Astrocyte (in vitro differentiated cells and primary cell): ENCODE data around the gene DIRAS1. TPM values are rescaled to one million over a fixed set of nuclear protein-coding genes. Genes with fewer than 3 reads are reported as not detected.
"Not testable (repeated sequence)": the region's sequence is repeated elsewhere in the genome, so short reads cannot be mapped to it uniquely, and the experiment has no call there.

Experiments
- DNase-seq: peaks from one replicate; pipeline ENCODE4 v3.0.0-alpha.2; 2010; ENCODE audit warnings: low read depth
- FAIRE-seq: peaks from 2 replicates; lab custom pipeline; 2011; peaks lifted over from hg19 to GRCh38; lab: Jason Lieb, UNC
- H2AFZ ChIP-seq: 2 replicates; pipeline ENCODE4 v1.6.0; 2012; ENCODE audit warnings: low read depth, low read length, inconsistent platforms
- H3K27ac ChIP-seq: 2 replicates; pipeline ENCODE4 v1.5.1; 2011; ENCODE audit warnings: low read depth, low read length, inconsistent platforms
- H3K27me3 ChIP-seq: 2 replicates; pipeline ENCODE4 v1.6.0; 2011; ENCODE audit warnings: low read length, inconsistent platforms; ENCODE audit not compliant: insufficient read depth
- H3K36me3 ChIP-seq: 2 replicates; pipeline ENCODE4 v1.5.1; 2011; ENCODE audit warnings: low read length, inconsistent platforms; ENCODE audit not compliant: insufficient read depth
- H3K4me1 ChIP-seq: 2 replicates; pipeline ENCODE4 v1.5.1; 2011; ENCODE audit warnings: low read length, inconsistent platforms; ENCODE audit not compliant: insufficient read depth
- H3K4me2 ChIP-seq: 2 replicates; pipeline ENCODE4 v1.6.0; 2012; ENCODE audit warnings: low read length, inconsistent platforms
- H3K4me3 ChIP-seq: 2 replicates; pipeline ENCODE4 v1.5.1; 2011; ENCODE audit warnings: low read depth, mild to moderate bottlenecking, low read length, inconsistent platforms; ENCODE audit not compliant: insufficient read depth
- H3K79me2 ChIP-seq: 2 replicates; pipeline ENCODE4 v1.6.0; 2012; ENCODE audit warnings: mild to moderate bottlenecking, low read length, inconsistent platforms; ENCODE audit not compliant: insufficient read depth
- H3K9ac ChIP-seq: 2 replicates; pipeline ENCODE4 v1.6.0; 2012; ENCODE audit warnings: mild to moderate bottlenecking, low read length, inconsistent platforms
- H3K9me3 ChIP-seq: 2 replicates; pipeline ENCODE4 v1.5.1; 2012; ENCODE audit warnings: low read depth, mild to moderate bottlenecking, low read length, inconsistent platforms; ENCODE audit not compliant: insufficient read depth
- H4K20me1 ChIP-seq: 2 replicates; pipeline ENCODE4 v1.6.0; 2012; ENCODE audit warnings: low read length, inconsistent platforms; ENCODE audit not compliant: insufficient read depth
- H3K27ac Mint-ChIP-seq: one replicate; pipeline ENCODE4 v1.8.0; 2021; ENCODE audit warnings: mild to moderate bottlenecking, mixed read lengths; ENCODE audit not compliant: unreplicated experiment
- H3K27me3 Mint-ChIP-seq: one replicate; pipeline ENCODE4 v1.8.0; 2021; ENCODE audit warnings: low read depth, mixed read lengths; ENCODE audit not compliant: unreplicated experiment
- H3K36me3 Mint-ChIP-seq: one replicate; pipeline ENCODE4 v1.8.0; 2021; ENCODE audit warnings: low read depth, mixed read lengths; ENCODE audit not compliant: unreplicated experiment
- H3K4me1 Mint-ChIP-seq: one replicate; pipeline ENCODE4 v1.8.0; 2021; ENCODE audit warnings: low read depth, mixed read lengths; ENCODE audit not compliant: unreplicated experiment
- H3K4me3 Mint-ChIP-seq: one replicate; pipeline ENCODE4 v1.8.0; 2021; ENCODE audit warnings: mild to moderate bottlenecking, moderate library complexity, mixed read lengths; ENCODE audit not compliant: unreplicated experiment
- H3K9me3 Mint-ChIP-seq: one replicate; pipeline ENCODE4 v1.8.0; 2021; ENCODE audit warnings: mild to moderate bottlenecking, mixed read lengths; ENCODE audit not compliant: unreplicated experiment
- EZH2 ChIP-seq: IDR thresholded peaks from 2 replicates; pipeline ENCODE4 v1.6.1; 2012; ENCODE audit warnings: mild to moderate bottlenecking, low read length, inconsistent platforms; ENCODE audit not compliant: insufficient read depth
- total RNA-seq: library from RNA; stranded (reverse); gene quantifications from 2 replicates; pipeline ENCODE4 v1.2.1, GENCODE V29; 2021
- TF ChIP-seq, protein P1 (sequence below): IDR thresholded peaks from 2 replicates; pipeline ENCODE4 v1.5.1; 2011; ENCODE audit warnings: low read depth, mild to moderate bottlenecking, inconsistent platforms, low read length, moderate library complexity; ENCODE audit not compliant: insufficient read depth

Gene DIRAS1
- total RNA-seq, 1 donor from 2014 or later = 5.9 TPM

DNA sequence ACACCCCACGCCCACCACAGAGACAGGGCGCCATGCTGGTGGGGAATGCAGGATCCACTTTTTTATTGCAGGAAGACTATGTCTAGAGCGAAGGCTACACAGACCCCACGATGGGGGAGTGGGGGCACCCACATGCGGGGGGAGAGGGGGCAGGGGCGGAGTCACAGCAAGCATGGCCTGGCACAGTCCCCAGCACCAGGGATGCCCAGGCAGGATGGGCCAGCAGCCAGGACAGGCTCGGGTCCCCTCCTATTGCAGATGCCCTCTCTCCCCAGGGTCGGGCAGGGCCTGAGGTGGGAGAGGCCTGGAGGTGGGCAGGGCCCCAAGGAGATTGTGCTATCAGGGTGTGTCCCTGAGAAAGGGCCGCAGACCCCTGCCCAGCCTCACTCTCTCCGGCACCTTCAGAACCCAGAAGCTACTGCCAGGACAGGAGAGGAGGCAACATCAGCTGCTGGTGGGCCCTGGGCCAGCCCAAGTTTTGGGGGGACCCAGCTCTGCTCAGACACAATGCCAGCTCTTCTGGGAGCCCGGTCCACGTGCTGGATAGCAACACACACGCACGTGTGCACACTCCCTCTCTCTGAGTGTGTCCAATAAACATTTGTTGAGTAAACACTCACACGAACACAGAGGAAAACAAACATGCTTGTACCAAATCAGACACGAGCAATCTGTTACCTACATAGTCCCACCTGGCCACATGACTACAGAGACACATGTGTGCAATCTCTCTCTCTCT lies 6.5 kb downstream of the DIRAS1 start:
- H3K4me1 ChIP-seq = peaks cover 10% of the 10 kb centered on the region
- no peak overlapping the region for H3K27ac ChIP-seq
- Mint-ChIP-seq H3K4me1 (peaks cover 7% of the 10 kb centered on the region), H3K4me3 (no peak overlapping the region), H3K27me3 (peaks cover 6% of the 10 kb centered on the region), H3K9me3 (peaks cover 10% of the 10 kb centered on the region), H3K27ac (no peak overlapping the region), H3K36me3 (peaks cover 8% of the 10 kb centered on the region)
- peaks cover 8% of the 10 kb centered on the region for H3K9me3 ChIP-seq
- no peak overlapping the region for H3K4me2 ChIP-seq
- FAIRE-seq (no peak), DNase-seq (no peak)
- H2AFZ ChIP-seq = no peak overlapping the region
- H3K36me3 ChIP-seq = no peaks in the 10 kb centered on the region
- H3K9ac ChIP-seq = no peak overlapping the region
- no peaks in the 10 kb centered on the region for H3K27me3 ChIP-seq
- no peak for TF ChIP-seq EZH2
- TF ChIP-seq, protein P1, sequence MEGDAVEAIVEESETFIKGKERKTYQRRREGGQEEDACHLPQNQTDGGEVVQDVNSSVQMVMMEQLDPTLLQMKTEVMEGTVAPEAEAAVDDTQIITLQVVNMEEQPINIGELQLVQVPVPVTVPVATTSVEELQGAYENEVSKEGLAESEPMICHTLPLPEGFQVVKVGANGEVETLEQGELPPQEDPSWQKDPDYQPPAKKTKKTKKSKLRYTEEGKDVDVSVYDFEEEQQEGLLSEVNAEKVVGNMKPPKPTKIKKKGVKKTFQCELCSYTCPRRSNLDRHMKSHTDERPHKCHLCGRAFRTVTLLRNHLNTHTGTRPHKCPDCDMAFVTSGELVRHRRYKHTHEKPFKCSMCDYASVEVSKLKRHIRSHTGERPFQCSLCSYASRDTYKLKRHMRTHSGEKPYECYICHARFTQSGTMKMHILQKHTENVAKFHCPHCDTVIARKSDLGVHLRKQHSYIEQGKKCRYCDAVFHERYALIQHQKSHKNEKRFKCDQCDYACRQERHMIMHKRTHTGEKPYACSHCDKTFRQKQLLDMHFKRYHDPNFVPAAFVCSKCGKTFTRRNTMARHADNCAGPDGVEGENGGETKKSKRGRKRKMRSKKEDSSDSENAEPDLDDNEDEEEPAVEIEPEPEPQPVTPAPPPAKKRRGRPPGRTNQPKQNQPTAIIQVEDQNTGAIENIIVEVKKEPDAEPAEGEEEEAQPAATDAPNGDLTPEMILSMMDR = no peak
- H3K4me3 ChIP-seq = no peak overlapping the region
- no peaks in the 10 kb centered on the region for H3K79me2 ChIP-seq
- H4K20me1 ChIP-seq = no peaks in the 10 kb centered on the region

DNA sequence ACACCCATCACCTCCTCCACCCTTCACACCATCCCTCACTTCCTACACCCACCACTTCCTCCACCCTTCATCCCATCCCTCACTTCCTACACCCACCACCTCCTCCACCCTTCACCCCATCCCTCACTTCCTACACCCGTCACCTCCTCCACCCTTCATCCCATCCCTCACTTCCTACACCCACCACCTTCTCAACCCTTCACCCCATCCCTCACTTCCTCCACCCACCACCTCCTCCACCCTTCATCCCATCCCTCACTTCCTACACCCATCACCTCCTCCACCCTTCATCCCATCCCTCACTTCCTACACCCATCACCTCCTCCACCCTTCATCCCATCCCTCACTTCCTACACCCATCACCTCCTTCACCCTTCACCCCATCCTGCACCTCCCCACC lies 7.1 kb downstream of the DIRAS1 start:
- H2AFZ ChIP-seq, H3K27ac Mint-ChIP-seq, H3K36me3 Mint-ChIP-seq, H3K79me2 ChIP-seq, H3K36me3 ChIP-seq, H3K27me3 ChIP-seq, H3K9me3 ChIP-seq, H3K4me1 Mint-ChIP-seq, H3K4me1 ChIP-seq, DNase-seq, H3K27me3 Mint-ChIP-seq, H3K4me2 ChIP-seq, H3K4me3 Mint-ChIP-seq, FAIRE-seq, H4K20me1 ChIP-seq, H3K27ac ChIP-seq, H3K4me3 ChIP-seq, H3K9ac ChIP-seq: not testable (repeated sequence)
- H3K9me3 Mint-ChIP-seq = peaks cover 10% of the 10 kb centered on the region

DNA sequence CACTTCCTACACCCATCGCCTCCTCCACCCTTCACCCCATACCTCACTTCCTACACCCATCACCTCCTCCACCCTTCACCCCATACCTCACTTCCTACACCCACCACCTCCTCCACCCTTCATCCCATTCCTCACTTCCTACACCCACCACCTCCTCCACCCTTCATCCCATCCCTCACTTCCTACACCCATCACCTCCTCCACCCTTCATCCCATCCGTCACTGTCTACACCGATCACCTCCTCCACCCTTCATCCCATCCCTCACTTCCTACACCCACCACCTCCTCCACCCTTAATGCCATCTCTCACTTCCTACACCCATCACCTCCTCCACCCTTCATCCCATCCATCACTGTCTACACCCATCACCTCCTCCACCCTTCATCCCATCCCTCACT lies 8.0 kb downstream of the DIRAS1 start:
- not testable (repeated sequence) for H3K27me3 Mint-ChIP-seq, H3K27me3 ChIP-seq, H3K4me3 ChIP-seq, H3K4me3 Mint-ChIP-seq, FAIRE-seq, H4K20me1 ChIP-seq, H3K9ac ChIP-seq, H3K4me2 ChIP-seq, H3K4me1 ChIP-seq, H3K27ac Mint-ChIP-seq, H3K27ac ChIP-seq, H3K4me1 Mint-ChIP-seq, H3K36me3 Mint-ChIP-seq, H3K36me3 ChIP-seq, H3K9me3 ChIP-seq, H2AFZ ChIP-seq, H3K79me2 ChIP-seq, DNase-seq
- H3K9me3 Mint-ChIP-seq = peaks cover 10% of the 10 kb centered on the region
